DMS153 treated with DMSO at 0.1 percent for 48 hours (cell line): ENCODE measurements around the gene CA9.
A peak's percentile ranks its signal among the peaks of the same experiment; 100 is the strongest.

Source experiments
- DNase-seq: peaks from one replicate; lab custom pipeline; 2025; ENCODE audit not compliant: unreplicated experiment; lab: John Stamatoyannopoulos, UW

CA9 gene

DNA sequence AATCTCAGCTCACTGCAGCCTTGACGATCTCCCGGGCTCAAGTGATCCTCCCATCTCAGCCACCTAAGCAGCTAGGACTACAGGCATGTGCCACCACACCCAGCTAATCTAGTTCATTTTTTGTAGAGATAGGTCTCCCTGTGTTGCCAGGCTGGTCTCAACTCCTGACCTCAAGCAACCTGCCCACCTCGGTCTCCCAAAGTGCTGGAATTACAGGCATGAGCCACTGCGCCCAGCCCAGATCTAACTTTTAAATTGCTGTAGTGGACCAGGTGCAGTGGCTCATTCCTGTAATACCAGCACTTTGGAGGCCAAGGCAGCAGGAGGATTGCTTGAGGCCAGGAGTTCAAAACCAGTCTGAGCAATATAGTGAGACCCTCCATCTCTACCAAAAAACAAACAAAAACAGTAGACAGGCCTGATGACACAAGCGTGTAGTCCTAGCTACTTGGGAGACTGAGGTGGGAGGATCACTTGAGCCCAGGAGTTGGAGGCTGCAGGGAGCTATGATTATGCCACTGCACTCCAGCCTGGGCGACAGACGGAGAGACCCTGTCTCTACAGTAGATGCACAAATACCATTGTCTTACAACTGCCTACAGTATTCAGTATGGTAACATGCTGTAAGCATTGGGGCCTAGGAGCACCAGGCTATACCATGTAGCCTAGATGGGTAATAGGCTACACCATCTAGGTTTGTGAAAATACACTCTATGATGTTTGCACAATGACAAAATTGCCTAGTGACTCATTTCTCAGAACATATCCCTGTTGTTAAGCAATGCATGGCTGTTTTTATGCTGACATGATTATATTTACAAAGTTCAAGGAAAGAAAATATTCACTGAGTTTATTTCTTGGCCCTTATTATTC is 21.5 kb upstream of the CA9 start:
- DNase-seq: no peak

DNA sequence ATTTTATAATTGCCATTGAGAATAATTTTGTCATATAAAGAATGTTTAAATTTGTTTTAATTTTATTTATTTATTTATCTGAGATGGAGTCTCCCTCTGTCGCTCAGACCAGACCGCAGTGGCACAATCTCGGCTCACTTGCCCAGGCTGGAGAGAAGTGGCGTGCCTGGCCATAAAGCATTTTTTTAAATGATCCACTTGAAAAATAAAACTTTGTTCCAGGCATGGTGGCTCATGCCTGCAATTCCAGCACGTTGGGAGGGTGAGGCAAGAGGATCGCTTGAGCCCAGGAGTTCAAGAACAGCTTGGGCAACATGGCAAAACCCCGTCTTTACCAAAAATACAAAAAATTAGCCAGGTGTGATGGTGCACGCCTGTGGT is 20.9 kb upstream of the CA9 start:
- DNase-seq: no peak

DNA sequence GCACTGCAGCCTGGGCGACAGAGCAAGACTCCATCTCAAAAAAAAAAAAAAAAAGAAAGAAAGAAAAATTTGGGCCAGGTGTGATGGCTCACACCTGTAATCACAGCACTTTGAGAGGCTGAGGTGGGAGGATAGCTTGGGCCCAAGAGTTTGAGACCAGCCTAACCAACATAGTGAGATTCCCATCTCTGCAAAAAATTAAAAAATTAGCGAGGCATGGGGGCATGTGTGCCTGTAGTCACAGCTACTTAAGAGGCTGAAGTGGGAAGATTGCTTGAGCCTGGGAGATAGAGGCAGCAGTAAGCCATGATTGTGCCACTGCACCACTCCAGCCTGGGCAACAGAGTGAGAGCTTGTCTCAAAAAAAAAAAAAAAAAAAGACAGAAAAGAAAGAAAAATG is 20.1 kb upstream of the CA9 start:
- no peak for DNase-seq

DNA sequence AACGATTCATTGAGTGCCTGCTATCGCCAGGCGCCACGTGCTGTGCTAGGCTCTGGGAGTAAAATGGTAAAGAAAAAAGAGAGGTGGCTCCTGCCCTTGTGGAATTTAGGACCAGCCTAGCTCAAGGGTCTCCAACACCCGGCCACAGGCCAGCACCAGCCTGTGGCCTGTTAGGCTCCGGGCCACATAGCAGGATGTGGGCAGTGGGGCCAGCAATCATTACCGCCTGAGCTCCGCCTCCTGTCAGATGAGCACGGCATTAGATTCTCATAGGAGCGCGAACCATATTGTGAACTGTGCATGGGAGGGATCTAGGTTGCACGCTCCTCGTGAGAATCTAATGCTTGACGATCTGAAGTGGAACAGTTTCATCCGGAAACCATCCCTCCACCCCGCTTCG is 17.4 kb upstream of the CA9 start:
- no peak for DNase-seq

DNA sequence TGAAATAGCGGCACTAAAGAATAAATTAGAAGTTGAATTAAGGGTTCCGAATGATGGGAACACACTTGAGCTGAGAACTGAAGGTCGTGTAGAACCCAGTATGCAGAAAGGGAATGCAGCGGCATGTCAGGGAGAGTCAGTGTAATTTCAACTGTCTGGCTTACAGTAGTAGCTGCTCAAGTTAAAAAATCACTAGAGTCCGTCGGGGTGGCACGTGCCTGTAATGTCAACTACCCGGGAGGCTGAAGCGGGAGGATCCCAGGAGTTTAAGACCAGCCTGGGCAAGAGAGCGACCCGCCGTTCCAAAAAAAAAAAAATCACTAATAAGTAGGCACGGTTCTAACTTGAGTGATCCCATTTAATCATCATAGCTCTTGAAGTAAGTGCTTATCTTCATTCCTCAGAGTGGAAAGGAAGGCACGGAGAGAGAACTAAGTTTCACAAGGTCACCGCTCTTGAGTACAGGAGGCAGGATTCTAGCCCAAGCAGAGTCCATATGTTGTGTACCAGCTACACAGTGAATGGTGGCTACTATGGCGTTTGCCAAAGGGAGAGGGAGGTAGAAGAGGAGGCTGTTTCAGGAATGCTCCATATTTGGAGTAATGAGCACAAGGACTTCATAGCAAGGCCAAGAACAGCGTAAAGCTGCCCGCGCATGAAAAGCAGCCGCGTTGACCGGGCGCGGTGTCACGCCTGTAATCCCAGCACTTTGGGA is 16.7 kb upstream of the CA9 start:
- no peak for DNase-seq

DNA sequence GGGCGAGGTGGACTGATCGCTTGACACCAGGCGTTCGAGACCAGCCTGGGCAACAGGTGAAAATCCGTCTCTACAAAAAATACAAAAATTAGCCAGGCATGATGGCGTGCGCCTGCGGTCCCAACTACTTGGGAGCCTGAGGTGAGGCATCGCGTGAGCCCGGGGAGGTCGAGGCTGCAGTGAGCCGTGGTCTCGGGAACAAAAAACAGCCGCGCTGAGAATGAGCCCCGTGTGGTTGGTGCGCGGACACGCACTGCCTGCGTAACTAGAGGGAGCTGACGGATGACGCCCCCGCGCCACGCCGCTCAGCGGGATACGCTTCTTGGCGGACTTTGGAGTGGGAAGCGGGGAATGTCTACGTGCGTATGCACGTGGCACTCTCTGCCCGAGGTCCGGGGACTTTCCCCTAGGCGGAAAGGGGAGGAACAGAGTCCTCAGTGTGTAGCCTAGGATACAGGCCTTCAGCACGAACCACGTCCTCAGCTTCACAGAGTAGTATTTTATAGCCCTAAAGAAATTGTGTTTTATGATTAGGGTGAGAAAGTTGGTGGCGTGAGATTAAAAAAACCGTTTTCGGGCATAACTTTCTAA is 16.1 kb upstream of the CA9 start, which contains the start of gene RMRP:
RMRP (minus strand) TSS at position 474 of the 591 bp plus-strand sequence.
- DNase-seq: peak; percentile 93

DNA sequence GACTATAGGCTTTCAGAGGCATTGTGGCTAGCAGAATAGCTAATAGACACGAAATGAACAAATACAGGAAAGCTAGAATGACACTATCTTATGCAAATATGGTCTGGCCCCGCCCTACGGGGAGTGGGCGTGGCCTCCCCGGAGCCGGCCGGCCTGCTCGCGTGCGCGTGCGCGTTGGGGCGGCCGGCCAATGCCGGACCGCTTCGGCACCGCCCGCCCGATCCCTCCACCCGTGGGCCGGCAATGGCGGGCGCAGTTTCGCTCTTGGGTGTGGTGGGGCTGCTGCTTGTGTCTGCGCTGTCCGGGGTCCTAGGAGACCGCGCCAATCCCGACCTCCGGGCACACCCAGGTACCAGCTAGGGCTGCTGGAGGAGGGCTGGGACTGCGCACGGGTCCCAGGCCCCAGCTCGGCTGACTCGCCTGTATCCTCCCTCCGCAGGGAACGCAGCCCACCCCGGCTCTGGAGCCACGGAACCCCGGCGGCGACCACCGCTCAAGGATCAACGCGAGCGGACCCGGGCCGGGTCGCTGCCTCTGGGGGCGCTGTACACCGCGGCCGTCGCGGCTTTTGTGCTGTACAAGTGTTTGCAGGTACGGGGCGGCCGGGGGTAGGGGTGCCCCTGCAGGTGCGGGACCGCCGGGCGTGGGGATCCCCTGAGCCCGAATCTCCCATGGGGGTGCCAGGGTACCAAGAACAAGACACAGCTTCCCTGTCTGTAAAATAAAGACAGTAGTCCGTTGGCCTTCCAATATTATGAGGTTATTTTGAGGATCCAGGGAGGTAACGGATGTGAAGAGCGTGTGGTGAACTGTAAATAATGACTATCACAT is 15.4 kb upstream of the CA9 start, which contains the start of gene CCDC107:
CCDC107 (plus strand) TSS at position 156 of the 831 bp plus-strand sequence; CDS start at position 244, 88 bp downstream.
- DNase-seq: peak; percentile 77

DNA sequence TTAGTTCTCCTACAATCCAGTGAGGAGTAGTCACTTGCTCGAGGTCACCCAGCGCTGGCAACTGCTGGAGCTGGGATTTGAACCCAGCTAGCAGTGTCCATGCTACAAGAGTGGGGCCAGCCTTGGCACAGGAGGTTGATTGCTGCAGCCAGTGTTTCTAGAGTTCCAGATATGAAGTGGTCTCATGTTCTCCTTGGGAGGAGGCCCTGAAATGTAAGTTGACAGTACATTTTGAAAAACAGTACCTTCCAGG is 14.8 kb upstream of the CA9 start:
- DNase-seq: no peak

DNA sequence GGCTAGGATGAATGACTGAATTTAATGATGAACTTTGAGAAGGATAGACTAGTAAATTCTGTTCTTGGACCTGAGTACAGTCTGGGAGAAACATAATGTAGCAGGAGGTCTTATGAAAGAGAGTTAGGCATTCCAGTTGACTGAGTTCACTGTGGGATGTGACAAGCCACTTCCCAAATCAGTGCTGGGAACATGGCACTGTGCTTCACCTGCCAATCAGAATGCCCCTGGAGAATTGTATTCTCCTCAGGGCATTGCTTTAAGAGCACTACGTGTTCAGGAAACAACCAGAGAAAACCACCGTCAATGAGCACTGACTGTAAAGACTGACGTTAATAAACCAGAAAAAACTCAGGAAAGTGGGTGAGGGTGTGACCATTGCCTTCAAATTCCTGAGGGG is 14.4 kb upstream of the CA9 start:
- DNase-seq: no peak

DNA sequence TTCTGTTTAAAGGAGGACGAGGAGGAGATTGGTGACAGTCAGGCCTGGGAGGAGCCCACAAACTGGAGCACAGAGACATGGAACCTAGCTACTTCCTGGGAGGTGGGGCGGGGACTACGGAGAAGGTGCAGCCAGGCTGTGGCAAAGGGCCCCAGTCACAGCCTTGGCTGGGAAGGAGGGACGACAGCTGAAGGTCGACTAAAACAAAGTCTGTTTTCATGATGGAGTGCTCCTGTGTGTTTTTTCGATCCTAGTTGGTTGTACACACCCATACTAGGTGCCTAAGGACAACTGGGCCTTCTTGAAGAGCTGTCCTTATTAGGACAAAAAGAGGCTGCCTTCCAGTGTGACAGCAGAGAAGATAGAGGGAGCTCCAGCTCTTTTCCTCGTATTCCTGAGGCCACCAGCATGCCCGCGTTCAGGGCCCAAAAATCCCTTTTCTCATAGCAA is 12.7 kb upstream of the CA9 start:
- no peak for DNase-seq

DNA sequence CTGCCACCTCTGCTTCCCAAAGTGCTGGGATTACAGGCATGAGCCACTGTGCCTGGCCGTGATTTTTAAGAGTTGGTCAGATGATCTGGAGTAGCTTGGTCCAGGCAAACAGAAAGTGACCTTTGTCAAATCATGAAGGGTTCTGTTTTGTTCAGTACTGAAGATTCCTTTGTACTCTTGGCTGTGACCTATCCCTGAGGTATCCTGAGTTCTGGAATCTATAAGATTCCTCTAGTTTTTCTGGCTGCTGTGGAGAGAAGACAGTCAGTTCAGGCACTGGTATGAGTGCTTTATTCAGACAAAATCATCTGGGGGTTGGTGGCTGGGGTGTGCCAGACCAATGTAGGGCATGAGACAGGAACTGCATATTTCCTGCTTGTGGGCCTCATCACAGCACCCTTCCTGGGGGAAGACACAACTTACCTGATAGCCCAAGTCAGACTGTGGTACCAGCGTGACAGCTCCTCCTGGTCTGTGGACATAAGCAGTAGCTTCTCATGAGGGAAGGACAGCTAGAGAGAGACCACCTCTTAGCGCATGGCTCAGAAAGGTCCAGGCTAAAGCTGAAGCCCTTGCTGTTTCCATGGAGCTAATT is 11.9 kb upstream of the CA9 start:
- no peak for DNase-seq

DNA sequence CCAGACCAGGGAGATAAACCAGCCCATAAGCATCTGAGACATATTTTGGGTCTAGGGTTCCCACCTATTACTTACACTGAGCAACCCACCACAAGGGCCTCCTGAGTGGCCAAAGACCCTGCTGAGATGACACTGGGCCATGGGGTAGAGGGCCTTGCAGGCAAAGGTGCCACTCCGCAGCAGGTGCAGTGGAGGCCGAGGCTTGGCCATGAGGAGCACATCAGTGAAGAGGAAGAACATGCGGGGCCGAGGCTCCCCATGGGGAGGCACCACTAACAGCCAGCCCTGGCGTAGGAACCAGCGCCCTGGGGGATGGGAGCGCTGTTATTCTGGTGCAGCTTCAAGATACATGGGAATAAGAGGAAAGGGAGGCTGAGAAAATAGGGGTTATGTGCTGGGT is 11.3 kb upstream of the CA9 start:
- no peak for DNase-seq

DNA sequence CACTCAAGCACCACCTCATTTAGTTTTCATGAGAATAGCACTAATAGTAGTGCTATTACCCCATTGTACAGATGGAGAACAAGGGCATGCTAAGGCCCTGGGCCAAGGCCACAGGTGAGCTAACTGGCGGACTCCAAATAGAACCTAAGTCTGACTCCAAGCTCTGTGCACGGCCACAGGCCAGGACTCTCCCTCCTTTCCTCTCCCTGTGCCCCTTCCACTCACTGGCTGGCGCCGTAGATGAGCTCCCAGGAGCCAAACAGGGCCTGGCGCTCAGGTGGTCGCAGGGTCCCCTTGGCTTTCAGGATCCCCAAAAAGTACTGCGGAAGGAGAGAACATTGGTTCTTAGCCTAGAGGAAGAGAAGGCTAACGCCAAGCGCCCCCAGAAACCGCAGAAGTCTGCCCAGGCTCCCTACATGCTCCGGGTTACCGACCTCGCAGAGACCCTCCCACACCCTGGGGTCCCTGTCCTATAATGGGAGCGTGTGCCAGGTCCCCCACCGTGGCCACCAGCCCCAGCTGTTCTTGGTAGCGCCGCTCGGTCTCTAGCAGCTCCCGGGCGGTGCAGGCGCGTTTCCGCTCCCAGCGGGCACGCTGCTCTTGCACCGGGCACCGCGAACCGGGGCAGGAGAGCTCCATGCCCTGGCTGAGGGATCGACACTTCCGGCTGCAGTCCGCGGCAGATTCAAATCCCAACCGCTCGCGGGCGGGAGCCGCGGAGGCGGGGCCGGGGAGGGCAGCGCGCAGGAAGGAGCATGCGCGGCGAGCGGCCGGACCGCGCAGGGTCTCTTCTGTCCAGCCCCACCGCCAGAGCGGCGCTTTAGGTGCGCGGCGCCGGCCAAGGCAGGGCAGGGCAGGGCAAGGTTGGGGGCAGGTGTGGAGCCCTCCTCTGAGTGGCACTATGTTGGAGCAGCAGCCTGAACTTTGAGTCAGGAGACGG is 8.9 kb upstream of the CA9 start, which contains the start of gene ARHGEF39:
ARHGEF39 (minus strand) TSS at position 665 of the 940 bp plus-strand sequence; CDS start at position 639, 26 bp downstream.
- peak; percentile 64 for DNase-seq

DNA sequence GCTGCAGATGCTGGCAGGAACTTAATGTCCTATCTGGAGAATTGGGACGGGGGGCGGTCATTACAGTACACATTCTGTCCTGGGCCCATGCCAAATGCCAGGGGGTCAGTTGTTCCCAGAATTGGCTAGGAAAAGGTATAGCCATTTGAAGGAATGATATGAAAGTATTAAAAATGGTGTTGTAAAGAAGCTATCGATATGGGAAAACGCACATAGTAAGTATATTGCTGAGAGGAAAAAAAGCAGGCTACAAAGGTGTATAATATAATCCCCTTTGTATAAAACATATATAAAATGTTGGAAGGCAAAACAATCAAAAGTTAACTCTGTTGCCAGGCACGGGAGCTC is 8.3 kb upstream of the CA9 start:
- no peak for DNase-seq

DNA sequence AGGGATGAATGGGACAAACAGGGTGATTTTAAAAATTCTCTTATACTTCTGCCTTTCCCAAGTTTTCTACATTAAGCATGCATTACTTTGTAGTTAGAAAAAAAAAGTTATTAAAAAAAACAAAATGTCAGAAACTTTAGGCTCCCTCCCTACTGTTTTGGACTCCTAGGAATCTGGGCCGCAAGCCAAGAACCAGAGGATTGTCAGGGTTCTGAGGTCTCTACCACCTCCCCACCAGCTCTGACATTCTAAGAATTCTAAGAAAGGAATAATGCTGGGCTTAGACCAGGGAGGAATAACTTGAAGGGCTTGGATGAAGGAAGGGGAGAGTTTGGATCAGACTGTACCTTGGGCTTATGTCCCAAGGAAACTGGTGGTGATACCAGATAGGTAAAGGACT is 7.7 kb upstream of the CA9 start:
- no peak for DNase-seq

DNA sequence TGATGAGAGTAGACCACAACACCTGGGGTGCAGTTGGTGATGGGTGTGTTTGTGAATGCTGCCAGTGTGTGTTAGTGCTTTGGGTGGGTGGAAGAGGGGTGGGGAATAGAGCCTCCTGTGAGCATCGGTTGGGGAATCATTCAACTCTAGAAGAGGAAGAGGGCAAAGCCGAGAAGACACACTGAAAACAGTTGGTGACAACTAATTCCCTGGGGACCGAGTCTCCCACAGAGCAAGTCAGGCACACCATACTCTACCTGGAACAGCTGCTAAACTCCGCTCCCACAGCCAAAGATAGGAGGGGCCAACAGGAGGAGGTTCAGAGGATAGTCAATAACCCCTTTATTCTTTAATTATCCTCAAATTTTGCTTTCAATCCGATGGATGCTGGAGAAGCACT is 7.2 kb upstream of the CA9 start:
- no peak for DNase-seq

DNA sequence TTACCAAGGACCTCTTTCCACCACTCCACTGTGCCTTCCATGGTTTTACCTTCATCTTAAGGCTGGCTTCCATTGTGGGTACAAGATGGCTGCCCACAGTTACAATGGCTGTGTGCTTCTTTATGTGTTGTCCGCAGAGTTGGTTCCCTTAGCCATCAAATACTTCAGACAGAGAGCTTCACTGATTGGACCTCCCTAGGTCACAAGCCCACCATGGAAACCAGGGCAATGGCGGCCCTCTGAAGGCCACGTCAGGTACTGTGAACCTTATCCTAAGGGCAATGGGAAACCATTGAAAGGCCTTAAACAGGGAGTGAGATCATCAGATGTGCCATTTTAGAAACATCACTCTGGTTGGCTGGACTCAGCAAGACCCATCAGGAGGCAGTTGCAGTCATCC is 5.8 kb upstream of the CA9 start:
- DNase-seq: no peak

DNA sequence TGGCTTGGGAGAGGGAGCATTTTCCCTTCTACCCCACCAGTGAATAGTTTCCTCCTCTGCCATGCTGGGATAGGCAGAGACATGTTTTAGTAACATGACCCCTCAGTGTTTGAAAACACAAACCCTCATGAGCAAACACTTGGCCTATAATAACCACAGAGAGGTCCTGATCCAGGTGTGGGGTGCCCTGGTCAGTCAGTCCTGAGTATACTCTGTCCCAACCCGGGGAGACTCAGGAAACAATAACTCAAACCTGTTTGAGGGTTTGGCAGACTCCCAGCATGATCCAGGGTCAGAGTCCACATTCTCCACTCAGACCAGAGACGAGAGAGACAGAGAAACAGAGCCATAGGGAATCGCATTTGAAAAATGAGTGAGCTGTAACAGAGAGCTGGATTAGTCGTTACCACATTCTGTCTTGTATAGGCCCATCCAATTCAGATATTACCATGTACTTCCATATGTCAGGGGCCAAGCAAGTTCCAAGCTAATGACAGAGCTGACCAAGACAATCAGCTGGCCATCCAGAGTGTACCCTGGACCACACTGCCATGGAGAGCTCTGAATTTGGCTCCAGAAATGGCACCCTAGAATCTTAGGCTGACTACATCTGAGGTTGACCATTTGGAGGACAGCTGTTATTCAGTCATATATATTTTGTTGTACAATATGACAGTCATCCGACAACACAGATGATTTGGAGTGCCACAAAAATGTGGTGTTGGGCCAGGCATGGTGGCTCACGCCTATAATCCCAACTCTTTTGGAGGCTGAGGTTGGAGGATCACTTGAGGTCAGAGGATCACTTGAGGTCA is 4.2 kb upstream of the CA9 start:
- DNase-seq: no peak

DNA sequence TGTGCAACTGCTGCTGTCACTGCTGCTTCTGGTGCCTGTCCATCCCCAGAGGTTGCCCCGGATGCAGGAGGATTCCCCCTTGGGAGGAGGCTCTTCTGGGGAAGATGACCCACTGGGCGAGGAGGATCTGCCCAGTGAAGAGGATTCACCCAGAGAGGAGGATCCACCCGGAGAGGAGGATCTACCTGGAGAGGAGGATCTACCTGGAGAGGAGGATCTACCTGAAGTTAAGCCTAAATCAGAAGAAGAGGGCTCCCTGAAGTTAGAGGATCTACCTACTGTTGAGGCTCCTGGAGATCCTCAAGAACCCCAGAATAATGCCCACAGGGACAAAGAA is 265 bp downstream of the CA9 start:
- no peak for DNase-seq
